IPS-NIHi11 (cell line): ENCODE results near the gene TMEM106A.
A peak's percentile ranks its signal among the peaks of the same experiment; 100 is the strongest.
"Not testable (repeated sequence)": the region's sequence is repeated elsewhere in the genome, so short reads cannot be mapped to it uniquely, and the experiment has no call there.

Experiments
- DNase-seq: peaks from one replicate; pipeline ENCODE4 v3.0.0; 2012; ENCODE audit warnings: mixed read lengths, low spot score

TMEM106A gene

GRCh38 chr17:43211480-43212402 lies at the start of gene TMEM106A:
TSS of gene TMEM106A (plus strand) at chr17:43211875. CDS start at chr17:43213042, 1,167 bp downstream.
- DNase-seq: peak; percentile 93

GRCh38 chr17:43165971-43166370 lies 45.7 kb upstream of the TMEM106A start:
- DNase-seq: not testable (repeated sequence)

GRCh38 chr17:43169561-43170139 lies 42.0 kb upstream of the TMEM106A start:
- peak; percentile 26 for DNase-seq

GRCh38 chr17:43170140-43170765 lies 41.4 kb upstream of the TMEM106A start:
- DNase-seq: peak; percentile 92

GRCh38 chr17:43170766-43171585 lies 40.7 kb upstream of the TMEM106A start, which contains the start of gene NBR1:
TSS of gene NBR1 (plus strand) at chr17:43171214. CDS start at chr17:43175800, 4,586 bp downstream.
- DNase-seq: peak; percentile 97

- DNase-seq: no peak
Measured at GRCh38 chr17:43171586-43172487, 39.8 kb upstream of the TMEM106A start.

GRCh38 chr17:43175213-43176118 lies 36.2 kb upstream of the TMEM106A start:
- no peak for DNase-seq

- DNase-seq: no peak
Measured at GRCh38 chr17:43176119-43176570, 35.5 kb upstream of the TMEM106A start.

GRCh38 chr17:43183921-43184320 lies 27.8 kb upstream of the TMEM106A start:
- no peak for DNase-seq

- DNase-seq: not testable (repeated sequence)
Measured at GRCh38 chr17:43186656-43187055, 25.0 kb upstream of the TMEM106A start.

- DNase-seq: no peak
Measured at GRCh38 chr17:43193251-43193650, 18.4 kb upstream of the TMEM106A start.

- DNase-seq: no peak
Measured at GRCh38 chr17:43199633-43200032, 12.0 kb upstream of the TMEM106A start.

GRCh38 chr17:43200127-43200526 lies 11.5 kb upstream of the TMEM106A start:
- no peak for DNase-seq

GRCh38 chr17:43203013-43203412 lies 8.7 kb upstream of the TMEM106A start:
- DNase-seq: not testable (repeated sequence)

- no peak for DNase-seq
Measured at GRCh38 chr17:43210576-43210975, 1.1 kb upstream of the TMEM106A start.

GRCh38 chr17:43211123-43211479 lies 574 bp upstream of the TMEM106A start:
- no peak for DNase-seq

GRCh38 chr17:43212641-43213490 lies 1.2 kb downstream of the TMEM106A start:
- no peak for DNase-seq

- DNase-seq: no peak
Measured at GRCh38 chr17:43213545-43213944, 1.9 kb downstream of the TMEM106A start.

- no peak for DNase-seq
Measured at GRCh38 chr17:43215341-43215740, 3.7 kb downstream of the TMEM106A start.
